ENCODE results near the gene SH3GL1. TPM values are rescaled to one million over a fixed set of nuclear protein-coding genes. Genes with fewer than 3 reads are reported as not detected.

The SH3GL1 gene
- total and polyA plus RNA-seq, 10 of the 15 experiments (the other 5 are each of a cell fraction or from before 2014, with no cell fraction given) = 0.93 to 47.4 (median 28.4) TPM

- 20% methylated on average over 16 of the region's 16 CpGs for WGBS (ENCODE audit: insufficient coverage, insufficient replicate concordance, low lambda C conversion rate, missing lambda C conversion rate)
- Histone ChIP-seq H3K9me3 (replicated peaks; ENCODE audit: control insufficient read depth, insufficient read depth, low read length) (no peaks in the 10 kb centered on the region), H2AFZ (ENCODE audit: control insufficient read depth, low read depth, low read length) (no peak overlapping the region), H3K79me2 (ENCODE audit: control insufficient read depth, insufficient read depth, low read length) (peaks cover 97% of the 10 kb centered on the region), H3K4me3 (peak overlapping the region; percentile 52; the same call in 1 of the 2 replicates), H3K4me2 (ENCODE audit: control insufficient read depth, insufficient read depth) (peak overlapping the region; percentile 93), H3K27ac (ENCODE audit: control insufficient read depth, insufficient read depth) (peak overlapping the region; percentile 93), H3K36me3 (ENCODE audit: control insufficient read depth in 2 of 2, insufficient read depth in 2 of 2, low read length in 1 of 2) (peaks cover 10 to 20% of the 10 kb centered on the region in 2 experiments; a peak in 3 of 4 replicates), H3K4me1 (ENCODE audit: control insufficient read depth, insufficient read depth, low read length) (peaks cover 88% of the 10 kb centered on the region), H4K20me1 (ENCODE audit: control insufficient read depth, insufficient read depth) (no peaks in the 10 kb centered on the region), H3K9ac (ENCODE audit: control insufficient read depth, insufficient read depth, low read length) (peak overlapping the region; percentile 77), H3K27me3 (replicated peaks in 1 of 2; ENCODE audit: control insufficient read depth in 2 of 2, insufficient read depth in 2 of 2, low read length in 1 of 2) (no peaks in the 10 kb centered on the region)
- in situ Hi-C loops (cut with MboI) = no loop called here
- CTCF ChIA-PET = interaction anchor here (0.9 to 2.9 kb wide), 12 partner anchors 8 to 109 kb away, joined by 4 to 24 read pairs (median 5); partner anchors contain the start of genes CHAF1A, MPND and SH3GL1
- SMC1A ChIA-PET (ENCODE audit: uncharacterized antibody, unreplicated experiment) = interaction anchor here (0.7 to 4.1 kb wide), 6 partner anchors 18 to 233 kb away, joined by 3 to 27 read pairs (median 5); partner anchors contain the start of genes CHAF1A, EBI3 and SH3GL1
- RAD21 ChIA-PET (ENCODE audit: unreplicated experiment) = interaction anchor here (0.8 to 1.7 kb wide), 7 partner anchors 18 to 33 kb away, joined by 3 to 13 read pairs (median 5); partner anchors contain the start of genes CHAF1A, MPND and SH3GL1
- FAIRE-seq = no peak
- BruUV-seq (replicated peaks) = no TSS peak
- peak; percentile 5 for ATAC-seq
- POLR2A ChIA-PET = interaction anchor here (0.5 to 9.4 kb wide), 12 partner anchors 10 to 352 kb away, joined by 3 to 110 read pairs (median 6); partner anchors contain the start of genes CHAF1A, EBI3, MPND and SH3GL1
- no peak for TF ChIP-seq E2F8 (IDR thresholded peaks at IDR 0.05; ENCODE audit: low read depth, partially characterized antibody)
- no peak for TF ChIP-seq CBX5 (IDR thresholded peaks at IDR 0.05; ENCODE audit: low read depth)
- 0 out of 2 replicates have a peak, but pooled peaks have one; percentile 9 for TF ChIP-seq EED (IDR thresholded peaks at IDR 0.05; ENCODE audit: low read depth)
- TF ChIP-seq HDGF (IDR thresholded peaks at IDR 0.05) = peak; percentile 55; the same call in 1 of the 2 replicates
- no peak for TF ChIP-seq GABPA (IDR thresholded peaks at IDR 0.05; ENCODE audit: low read depth)
- no peak for TF ChIP-seq RELA (IDR thresholded peaks at IDR 0.05; ENCODE audit: borderline replicate concordance, partially characterized antibody)
- TF ChIP-seq SUPT20H (IDR thresholded peaks at IDR 0.05; ENCODE audit: borderline replicate concordance, control insufficient read depth, low read depth, low read length) = no peak
- no peak for TF ChIP-seq ZNF384 (IDR thresholded peaks at IDR 0.05; ENCODE audit: borderline replicate concordance, low read depth, low read length)
- TF ChIP-seq ATF7 (IDR thresholded peaks at IDR 0.05; ENCODE audit: low read depth) = 0 out of 2 replicates have a peak, but pooled peaks have one; percentile 4
- TF ChIP-seq, protein P1, sequence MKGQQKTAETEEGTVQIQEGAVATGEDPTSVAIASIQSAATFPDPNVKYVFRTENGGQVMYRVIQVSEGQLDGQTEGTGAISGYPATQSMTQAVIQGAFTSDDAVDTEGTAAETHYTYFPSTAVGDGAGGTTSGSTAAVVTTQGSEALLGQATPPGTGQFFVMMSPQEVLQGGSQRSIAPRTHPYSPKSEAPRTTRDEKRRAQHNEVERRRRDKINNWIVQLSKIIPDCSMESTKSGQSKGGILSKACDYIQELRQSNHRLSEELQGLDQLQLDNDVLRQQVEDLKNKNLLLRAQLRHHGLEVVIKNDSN (IDR thresholded peaks at IDR 0.05; ENCODE audit: borderline replicate concordance, extremely low read length, insufficient read depth, low read depth, low read length) = no peak
- TF ChIP-seq SMARCA5 (IDR thresholded peaks at IDR 0.05) = no peak; the same call in 1 of the 2 replicates
- intact Hi-C loops (cut with micrococcal nuclease; ENCODE audit: unreplicated experiment) = no loop called here
- DNase-seq (ENCODE audit: low read depth, low spot score) = no peak
Observed at GRCh38 chr19:4376028-4376670, 24.2 kb downstream of the SH3GL1 start.
